CD4-positive, alpha-beta memory T cell (primary cell): Measurements from ENCODE around the gene MAGI2. TPM values are rescaled to one million over a fixed set of nuclear protein-coding genes. Genes with fewer than 3 reads are reported as not detected.

Source experiments
- CTCF ChIA-PET: fragments of 350-600 bp; sonication (Branson Sonifier 250); formaldehyde crosslinking; loops from one replicate; lab custom pipeline; 2021; ENCODE audit warnings: inconsistent platforms; ENCODE audit not compliant: partially characterized antibody; lab: Charles Lee
- POLR2A ChIA-PET: fragments of 350-600 bp; sonication (Branson Sonifier 250); formaldehyde crosslinking; loops from one replicate; lab custom pipeline; 2021; ENCODE audit not compliant: partially characterized antibody; lab: Charles Lee
- DNase-seq, 5 donors: peaks; one replicate each; pipeline versions ENCODE4 v3.0.0 to v3.0.0-alpha.2; 2020 to 2022; ENCODE audit warnings: mixed read lengths in 1 of 5
- H3K27ac ChIP-seq: one replicate; pipeline ENCODE4 v1.7.0; 2013; ENCODE audit warnings: low read depth, low read length
- H3K27me3 ChIP-seq: 2 replicates; pipeline ENCODE4 v1.7.0; 2013; ENCODE audit warnings: mild to moderate bottlenecking, low read length, moderate library complexity; ENCODE audit not compliant: insufficient read depth
- H3K36me3 ChIP-seq: 2 replicates; pipeline ENCODE4 v1.7.0; 2013; ENCODE audit warnings: mild to moderate bottlenecking, low read length, moderate library complexity; ENCODE audit not compliant: insufficient read depth
- H3K4me1 ChIP-seq: 2 replicates; pipeline ENCODE4 v1.7.0; 2013; ENCODE audit warnings: mild to moderate bottlenecking, low read length, moderate library complexity; ENCODE audit not compliant: insufficient read depth
- H3K4me3 ChIP-seq, 2 donors: one replicate each; pipeline ENCODE4 v1.7.0; 2013; ENCODE audit warnings: low read length in 2 of 2, mild to moderate bottlenecking in 1 of 2
- H3K9me3 ChIP-seq, 2 donors: one replicate each; pipeline ENCODE4 v1.7.0; 2013; ENCODE audit warnings: low read length in 2 of 2, control low read depth in 1 of 2; ENCODE audit not compliant: control insufficient read depth in 1 of 2
- H3K27ac Mint-ChIP-seq, 7 donors: one replicate each; pipeline ENCODE4 v1.8.0; 2020 to 2021; ENCODE audit warnings: mixed read lengths in 7 of 7, mild to moderate bottlenecking in 6 of 7, inconsistent platforms in 3 of 7, moderate library complexity in 3 of 7
- H3K27me3 Mint-ChIP-seq, 2 donors: one replicate each; pipeline ENCODE4 v1.8.0; 2020 to 2021; ENCODE audit warnings: mixed read lengths in 2 of 2
- H3K36me3 Mint-ChIP-seq, 2 donors: one replicate each; pipeline ENCODE4 v1.8.0; 2020 to 2021; ENCODE audit warnings: mixed read lengths in 2 of 2, inconsistent platforms in 1 of 2, mild to moderate bottlenecking in 1 of 2
- H3K4me1 Mint-ChIP-seq, 4 donors: one replicate each; pipeline ENCODE4 v1.8.0; 2020 to 2021; ENCODE audit warnings: mixed read lengths in 4 of 4, mild to moderate bottlenecking in 1 of 4
- H3K4me3 Mint-ChIP-seq, 8 donors: one replicate each; pipeline ENCODE4 v1.8.0; 2020 to 2021; ENCODE audit warnings: mixed read lengths in 8 of 8, mild to moderate bottlenecking in 7 of 8, moderate library complexity in 6 of 8, inconsistent platforms in 3 of 8
- H3K9me3 Mint-ChIP-seq, 8 donors: one replicate each; pipeline ENCODE4 v1.8.0; 2020 to 2021; ENCODE audit warnings: mixed read lengths in 8 of 8, mild to moderate bottlenecking in 5 of 8, inconsistent platforms in 3 of 8, moderate library complexity in 1 of 8
- intact Hi-C: fragments of 100-400 bp; cut with micrococcal nuclease; formaldehyde crosslinking; loops from one replicate; pipeline ENCODE4 v1.15.1; 2023
- polyA plus RNA-seq, 2 donors: library from polyadenylated mRNA; unstranded; fragments of 300-500 nt; fragmentation: Illumina TruSeq; gene quantifications; one replicate each; pipeline ENCODE4 v1.2.3, GENCODE V29; 2021
- total RNA-seq, 2 experiments: library from RNA; stranded (reverse); gene quantifications; one replicate each; pipeline ENCODE4 v1.2.3, GENCODE V29; 2021

Gene MAGI2
- total and polyA plus RNA-seq, 4 experiments from 2014 or later, result 0.23 to 0.25 TPM; not detected in 2

DNA sequence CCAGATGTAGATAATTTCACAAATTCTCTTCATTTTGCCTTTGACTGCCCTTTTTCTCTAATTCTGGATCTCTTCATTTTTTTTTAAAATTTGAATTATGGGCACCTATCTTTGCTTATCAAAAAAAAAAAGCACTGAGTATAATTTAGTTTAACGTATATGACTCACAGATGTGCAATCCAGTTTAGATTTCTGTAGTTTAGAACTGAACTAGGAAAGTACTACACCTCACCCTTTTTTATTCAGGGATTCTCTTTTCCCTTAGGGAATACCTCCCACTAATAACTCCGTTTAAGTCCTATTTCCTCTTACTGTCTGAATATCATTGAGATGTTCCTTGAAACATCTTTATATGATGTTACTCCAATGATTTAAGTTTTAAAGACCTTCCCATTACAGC is 665.0 kb downstream of the MAGI2 start:
- Mint-ChIP-seq H3K4me1 (no peaks in the 10 kb centered on the region), H3K36me3 (no peaks in the 10 kb centered on the region), H3K27ac (no peak overlapping the region), H3K4me3 (no peak overlapping the region), H3K27me3 (no peaks in the 10 kb centered on the region), H3K9me3 (peaks cover 0 to 9% (median 2%) of the 10 kb centered on the region in 8 donors)
- ChIA-PET CTCF (no interaction called here), POLR2A (no interaction called here)
- H3K27ac ChIP-seq, result no peak overlapping the region
- intact Hi-C loops, result no loop called here
- peaks cover 0 to 4% of the 10 kb centered on the region in 2 donors for H3K9me3 ChIP-seq
- H3K36me3 ChIP-seq, result no peaks in the 10 kb centered on the region
- no peaks in the 10 kb centered on the region for H3K27me3 ChIP-seq
- DNase-seq, result no peak
- H3K4me1 ChIP-seq, result no peaks in the 10 kb centered on the region
- no peak overlapping the region for H3K4me3 ChIP-seq

GRCh38 chr7:78787854-78788253 is 665.6 kb downstream of the MAGI2 start:
- no peaks in the 10 kb centered on the region for H3K27me3 ChIP-seq
- ChIA-PET POLR2A (no interaction called here), CTCF (no interaction called here)
- H3K36me3 ChIP-seq, result no peaks in the 10 kb centered on the region
- intact Hi-C loops, result no loop called here
- H3K4me1 Mint-ChIP-seq, result no peaks in the 10 kb centered on the region
- no peak overlapping the region for H3K27ac ChIP-seq
- no peak overlapping the region for H3K27ac Mint-ChIP-seq
- H3K4me3 Mint-ChIP-seq, result no peak overlapping the region
- H3K36me3 Mint-ChIP-seq, result no peaks in the 10 kb centered on the region
- no peaks in the 10 kb centered on the region for H3K4me1 ChIP-seq
- no peak overlapping the region for H3K4me3 ChIP-seq
- peaks cover 0 to 4% of the 10 kb centered on the region in 2 donors for H3K9me3 ChIP-seq
- no peak for DNase-seq
- H3K9me3 Mint-ChIP-seq, result peaks cover 0 to 9% (median 2%) of the 10 kb centered on the region in 8 donors
- H3K27me3 Mint-ChIP-seq, result no peaks in the 10 kb centered on the region

DNA sequence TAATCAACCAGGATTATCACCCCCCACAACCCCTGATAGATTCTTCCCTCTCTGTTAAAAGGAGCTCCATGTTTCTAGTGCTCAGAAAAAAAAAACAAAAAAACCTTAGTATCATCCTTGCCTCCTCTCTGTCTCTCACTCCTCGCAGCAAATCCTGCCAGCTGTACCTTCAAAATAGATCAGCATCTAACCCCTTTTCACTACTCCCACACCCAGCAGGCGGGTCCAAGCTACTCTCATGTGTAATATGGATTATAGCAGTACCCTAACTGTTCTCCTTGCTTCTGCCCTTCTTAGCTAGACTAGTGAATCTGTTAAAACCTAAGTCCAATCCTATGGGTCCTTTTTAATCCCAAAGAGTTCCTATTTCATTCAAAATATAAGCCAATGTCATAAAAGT is 667.4 kb downstream of the MAGI2 start:
- Histone ChIP-seq H3K27me3 (no peaks in the 10 kb centered on the region), H3K4me3 (no peak overlapping the region), H3K9me3 (peaks cover 0 to 4% of the 10 kb centered on the region in 2 donors), H3K36me3 (no peaks in the 10 kb centered on the region), H3K4me1 (no peaks in the 10 kb centered on the region), H3K27ac (no peak overlapping the region)
- Mint-ChIP-seq H3K4me1 (no peaks in the 10 kb centered on the region), H3K27me3 (no peaks in the 10 kb centered on the region), H3K27ac (peak overlapping the region in 1 of 7 donors; percentile 5), H3K9me3 (peaks cover 0 to 9% (median 2%) of the 10 kb centered on the region in 8 donors), H3K4me3 (no peak overlapping the region), H3K36me3 (no peaks in the 10 kb centered on the region)
- POLR2A ChIA-PET, result no interaction called here
- no peak for DNase-seq
- intact Hi-C loops, result no loop called here
- CTCF ChIA-PET, result no interaction called here

- DNase-seq, result no peak
- Histone ChIP-seq H3K4me1 (no peaks in the 10 kb centered on the region), H3K36me3 (no peaks in the 10 kb centered on the region), H3K27me3 (no peaks in the 10 kb centered on the region), H3K27ac (no peak overlapping the region), H3K4me3 (no peak overlapping the region), H3K9me3 (peaks cover 0 to 4% of the 10 kb centered on the region in 2 donors)
- no peaks in the 10 kb centered on the region for H3K36me3 Mint-ChIP-seq
- H3K9me3 Mint-ChIP-seq, result peaks cover 0 to 9% (median 2%) of the 10 kb centered on the region in 8 donors
- H3K4me3 Mint-ChIP-seq, result no peak overlapping the region
- intact Hi-C loops, result no loop called here
- H3K27me3 Mint-ChIP-seq, result no peaks in the 10 kb centered on the region
- CTCF ChIA-PET, result no interaction called here
- POLR2A ChIA-PET, result no interaction called here
- no peaks in the 10 kb centered on the region for H3K4me1 Mint-ChIP-seq
- H3K27ac Mint-ChIP-seq, result no peak overlapping the region
Measured at GRCh38 chr7:78783179-78783962, 670.1 kb downstream of the MAGI2 start.

DNA sequence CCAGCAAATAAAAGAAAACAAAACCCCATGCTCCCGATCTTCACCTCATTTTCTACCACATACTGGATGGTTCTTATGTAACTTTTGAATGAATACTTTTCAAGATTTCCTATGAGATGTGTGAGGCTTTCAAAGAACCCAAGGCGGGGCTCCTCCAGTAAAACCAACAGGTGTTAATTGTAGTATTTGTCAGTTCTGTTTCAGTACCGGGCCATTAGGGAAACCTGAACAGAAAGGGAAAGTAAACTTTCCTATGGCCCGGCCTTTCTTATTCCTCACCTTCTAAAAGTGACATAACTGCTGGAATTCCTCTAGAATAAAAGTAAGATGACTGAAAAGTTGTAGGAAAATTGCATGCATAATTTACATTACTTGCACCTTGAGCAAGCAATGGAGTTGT is 672.9 kb downstream of the MAGI2 start:
- ChIA-PET POLR2A (no interaction called here), CTCF (no interaction called here)
- Mint-ChIP-seq H3K36me3 (no peaks in the 10 kb centered on the region), H3K27me3 (no peaks in the 10 kb centered on the region), H3K9me3 (peaks cover 0 to 4% (median 0%) of the 10 kb centered on the region in 8 donors), H3K4me3 (no peak overlapping the region), H3K27ac (no peak overlapping the region), H3K4me1 (no peaks in the 10 kb centered on the region)
- Histone ChIP-seq H3K27ac (no peak overlapping the region), H3K9me3 (no peaks in the 10 kb centered on the region), H3K36me3 (no peaks in the 10 kb centered on the region), H3K4me3 (no peak overlapping the region), H3K27me3 (no peaks in the 10 kb centered on the region), H3K4me1 (no peaks in the 10 kb centered on the region)
- DNase-seq, result no peak
- intact Hi-C loops, result no loop called here

DNA sequence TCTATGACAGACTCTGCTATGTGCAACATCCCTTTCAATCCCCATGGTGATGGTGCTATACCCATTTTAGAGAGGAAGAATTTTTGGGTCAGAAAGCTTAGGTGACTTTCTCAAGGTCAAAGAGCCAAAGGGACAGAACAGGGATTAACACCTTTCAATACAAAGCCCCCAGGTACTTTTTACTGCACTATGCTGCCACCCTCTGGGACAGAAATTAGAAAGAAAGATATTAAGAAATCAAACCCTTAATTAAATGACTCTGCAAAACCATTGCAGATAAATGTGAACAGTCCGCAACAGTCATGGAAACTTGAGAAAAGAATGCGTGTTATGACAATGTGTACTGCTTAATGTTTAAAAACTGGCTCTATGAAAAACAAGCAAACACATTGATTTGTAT is 673.7 kb downstream of the MAGI2 start:
- intact Hi-C loops, result no loop called here
- no peaks in the 10 kb centered on the region for H3K36me3 ChIP-seq
- no peak overlapping the region for H3K4me3 Mint-ChIP-seq
- no peaks in the 10 kb centered on the region for H3K9me3 ChIP-seq
- H3K27ac Mint-ChIP-seq, result no peak overlapping the region
- ChIA-PET CTCF (no interaction called here), POLR2A (no interaction called here)
- no peak overlapping the region for H3K4me3 ChIP-seq
- no peaks in the 10 kb centered on the region for H3K27me3 Mint-ChIP-seq
- no peaks in the 10 kb centered on the region for H3K36me3 Mint-ChIP-seq
- DNase-seq, result no peak
- no peaks in the 10 kb centered on the region for H3K27me3 ChIP-seq
- peaks cover 0 to 4% (median 0%) of the 10 kb centered on the region in 8 donors for H3K9me3 Mint-ChIP-seq
- no peaks in the 10 kb centered on the region for H3K4me1 ChIP-seq
- H3K27ac ChIP-seq, result no peak overlapping the region
- no peaks in the 10 kb centered on the region for H3K4me1 Mint-ChIP-seq

DNA sequence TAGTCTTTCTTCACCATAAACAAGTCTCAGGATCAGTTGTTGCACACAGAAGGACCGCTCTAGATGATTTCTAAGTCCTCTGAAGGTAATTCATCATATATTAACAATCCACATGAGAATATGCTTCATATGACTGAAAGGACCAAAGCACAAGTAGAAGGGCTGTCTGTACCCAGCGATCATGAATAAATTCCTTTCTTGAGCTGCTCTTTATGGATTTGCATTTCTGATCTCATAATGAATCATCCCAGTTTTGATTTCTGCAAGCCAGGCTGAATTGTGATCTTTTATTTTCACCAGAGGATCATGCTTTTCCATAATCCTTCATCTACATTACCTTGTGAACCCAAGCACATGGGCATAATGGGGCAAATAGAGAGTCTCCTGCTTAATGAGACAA is 675.6 kb downstream of the MAGI2 start:
- Mint-ChIP-seq H3K27me3 (no peaks in the 10 kb centered on the region), H3K36me3 (no peaks in the 10 kb centered on the region)
- POLR2A ChIA-PET, result no interaction called here

More for the DNA sequence above, 675.6 kb downstream of the MAGI2 start:
- Histone ChIP-seq H3K9me3 (no peaks in the 10 kb centered on the region), H3K36me3 (no peaks in the 10 kb centered on the region), H3K27me3 (no peaks in the 10 kb centered on the region), H3K4me3 (no peak overlapping the region), H3K4me1 (no peaks in the 10 kb centered on the region), H3K27ac (no peak overlapping the region)
- no peak for DNase-seq
- intact Hi-C loops, result no loop called here
- CTCF ChIA-PET, result no interaction called here
- Mint-ChIP-seq H3K9me3 (peaks cover 0 to 4% (median 0%) of the 10 kb centered on the region in 8 donors), H3K4me3 (no peak overlapping the region), H3K27ac (no peak overlapping the region), H3K4me1 (no peaks in the 10 kb centered on the region)
